AG04450 (cell line): Measurements from ENCODE around the gene SSTR3. TPM values are rescaled to one million over a fixed set of nuclear protein-coding genes. Genes with fewer than 3 reads are reported as not detected.

Experiments used
- CTCF ChIA-PET: fragments of 300-600, 350-600 bp; formaldehyde crosslinking; extraction: SDS; loops from one replicate; lab custom pipeline; 2022; ENCODE audit warnings: antibody characterized with exemption, inconsistent platforms; lab: Charles Lee
- POLR2A ChIA-PET: fragments of 350-600 bp; formaldehyde crosslinking; extraction: SDS; loops from one replicate; lab custom pipeline; 2021; ENCODE audit warnings: antibody characterized with exemption, inconsistent platforms; lab: Yijun Ruan, JAX
- DNase-seq: peaks from one replicate; pipeline ENCODE4 v3.0.0-alpha.2; 2011; ENCODE audit warnings: low read depth, low spot score
- H3K27ac ChIP-seq: one replicate; pipeline ENCODE4 v1.5.1; 2012; ENCODE audit warnings: low read depth, low read length, control low read depth
- H3K27me3 ChIP-seq: one replicate; pipeline ENCODE4 v1.6.0; 2012; ENCODE audit warnings: low read length; ENCODE audit not compliant: control insufficient read depth, insufficient read depth
- H3K4me3 ChIP-seq: 2 replicates; pipeline ENCODE4 v1.5.1; 2011; ENCODE audit warnings: mild to moderate bottlenecking, low read depth, low read length, control low read depth
- H3K9me3 ChIP-seq: 2 replicates; pipeline ENCODE4 v1.5.1; 2012; ENCODE audit warnings: low read length; ENCODE audit not compliant: control insufficient read depth, insufficient read depth
- polyA plus RNA-seq: library from polyadenylated mRNA; depleted of rRNA; stranded (reverse); fragments of >200 nt; gene quantifications from 2 replicates; pipeline ENCODE4 v1.2.3, GENCODE V29; 2011
- TF ChIP-seq, protein P1 (sequence below): IDR thresholded peaks from 2 replicates; pipeline ENCODE4 v1.5.1; 2011; ENCODE audit warnings: low read depth, low read length, control low read depth, inconsistent platforms

The SSTR3 gene
- polyA plus RNA-seq, 1 experiment: 0.06 TPM

DNA sequence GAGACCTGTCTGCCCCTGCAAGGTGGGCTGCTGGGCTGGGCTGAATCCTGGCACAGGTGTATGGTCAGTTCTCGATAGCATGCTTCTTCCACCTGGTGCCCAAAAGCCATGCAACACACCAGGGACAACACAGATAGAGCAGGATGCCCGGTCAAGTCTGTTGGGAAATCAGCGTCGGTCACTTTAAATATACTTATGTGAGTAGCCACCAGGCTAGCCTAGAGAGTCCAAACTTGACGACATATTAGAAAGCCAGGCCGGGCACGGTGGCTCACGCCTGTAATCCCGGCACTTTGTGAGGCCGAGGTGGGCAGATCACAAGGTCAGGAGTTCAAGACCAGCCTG, 33.2 kb downstream of the SSTR3 start:
- POLR2A ChIA-PET: no interaction called here

DNA sequence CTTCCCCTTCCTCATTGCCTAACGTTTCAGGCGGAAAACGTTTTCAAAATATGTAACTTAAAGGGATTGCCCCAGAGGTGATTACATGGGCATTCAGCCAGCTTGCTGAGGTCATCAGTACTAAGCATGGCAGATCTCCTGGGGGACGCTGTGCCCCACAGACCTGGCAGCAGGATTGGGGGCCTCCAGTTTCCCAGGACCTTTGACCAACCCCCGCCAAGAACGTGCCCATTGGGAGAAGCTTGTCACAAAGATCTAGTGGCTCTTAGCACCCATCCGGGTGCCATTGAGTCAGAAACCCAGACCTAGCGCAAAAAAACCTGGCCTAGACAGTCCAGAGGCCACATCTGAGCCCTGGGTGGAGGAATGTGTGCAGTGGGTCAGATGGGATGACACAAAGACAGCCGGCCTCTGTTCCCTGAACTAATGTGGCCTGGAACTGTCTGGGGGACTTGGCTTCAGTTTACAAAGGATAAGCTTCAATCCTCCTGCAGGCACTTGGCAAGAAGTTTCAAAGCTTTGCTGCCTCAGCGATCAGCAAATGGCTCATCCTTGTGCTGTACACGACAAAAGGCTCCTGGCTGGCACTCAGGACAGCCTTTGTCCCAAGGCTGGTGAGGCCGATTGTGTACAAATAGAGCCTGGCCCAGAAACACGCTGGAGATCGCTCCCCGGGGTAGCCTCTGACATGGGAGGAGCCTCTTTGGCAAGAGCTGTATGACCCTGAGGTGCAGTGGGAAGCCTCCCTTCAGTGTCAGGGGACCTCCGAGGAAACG, 33.7 kb downstream of the SSTR3 start:
- TF ChIP-seq, protein P1, sequence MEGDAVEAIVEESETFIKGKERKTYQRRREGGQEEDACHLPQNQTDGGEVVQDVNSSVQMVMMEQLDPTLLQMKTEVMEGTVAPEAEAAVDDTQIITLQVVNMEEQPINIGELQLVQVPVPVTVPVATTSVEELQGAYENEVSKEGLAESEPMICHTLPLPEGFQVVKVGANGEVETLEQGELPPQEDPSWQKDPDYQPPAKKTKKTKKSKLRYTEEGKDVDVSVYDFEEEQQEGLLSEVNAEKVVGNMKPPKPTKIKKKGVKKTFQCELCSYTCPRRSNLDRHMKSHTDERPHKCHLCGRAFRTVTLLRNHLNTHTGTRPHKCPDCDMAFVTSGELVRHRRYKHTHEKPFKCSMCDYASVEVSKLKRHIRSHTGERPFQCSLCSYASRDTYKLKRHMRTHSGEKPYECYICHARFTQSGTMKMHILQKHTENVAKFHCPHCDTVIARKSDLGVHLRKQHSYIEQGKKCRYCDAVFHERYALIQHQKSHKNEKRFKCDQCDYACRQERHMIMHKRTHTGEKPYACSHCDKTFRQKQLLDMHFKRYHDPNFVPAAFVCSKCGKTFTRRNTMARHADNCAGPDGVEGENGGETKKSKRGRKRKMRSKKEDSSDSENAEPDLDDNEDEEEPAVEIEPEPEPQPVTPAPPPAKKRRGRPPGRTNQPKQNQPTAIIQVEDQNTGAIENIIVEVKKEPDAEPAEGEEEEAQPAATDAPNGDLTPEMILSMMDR: no peak
- POLR2A ChIA-PET: no interaction called here

More for the DNA sequence above, 33.2 kb downstream of the SSTR3 start:
- Histone ChIP-seq H3K27ac (no peak overlapping the region), H3K4me3 (no peak overlapping the region), H3K9me3 (no peaks in the 10 kb centered on the region), H3K27me3 (peaks cover 9% of the 10 kb centered on the region)
- TF ChIP-seq, protein P1: no peak
- DNase-seq: no peak
- CTCF ChIA-PET: interaction anchor here (2.5 kb wide), 1 partner anchor 20 kb away, joined by 8 read pairs; no protein-coding TSS in a partner anchor

DNA sequence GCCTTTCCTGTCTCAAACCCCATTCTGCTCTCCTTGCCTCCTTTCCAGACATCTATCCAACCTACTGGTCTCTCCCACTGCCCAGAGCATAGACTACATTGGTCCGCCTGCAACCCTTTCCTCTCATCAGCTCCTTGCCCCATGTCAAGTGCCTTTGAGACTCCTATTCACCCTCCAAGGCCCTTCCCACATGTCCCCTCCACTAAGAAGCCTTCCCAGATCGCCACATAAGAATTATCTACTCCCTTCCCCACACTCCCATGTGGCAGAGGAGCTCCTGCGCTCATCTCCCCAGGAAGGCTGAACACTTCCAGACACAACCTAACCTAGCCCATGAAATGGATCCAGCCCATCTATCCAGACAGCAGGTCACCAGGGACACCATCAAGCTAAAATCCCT, 34.5 kb downstream of the SSTR3 start:
- Histone ChIP-seq H3K27me3 (peaks cover 15% of the 10 kb centered on the region), H3K9me3 (no peaks in the 10 kb centered on the region), H3K27ac (no peak overlapping the region), H3K4me3 (no peak overlapping the region)
- POLR2A ChIA-PET: no interaction called here
- TF ChIP-seq, protein P1: no peak
- no peak for DNase-seq
- CTCF ChIA-PET: interaction anchor here (1.8 to 2.5 kb wide), 2 partner anchors 20 to 21 kb away, joined by 4 to 8 read pairs; no protein-coding TSS in a partner anchor

More for the DNA sequence above, 33.7 kb downstream of the SSTR3 start:
- Histone ChIP-seq H3K27ac (no peak overlapping the region), H3K9me3 (no peaks in the 10 kb centered on the region), H3K4me3 (no peak overlapping the region), H3K27me3 (peaks cover 13% of the 10 kb centered on the region)
- CTCF ChIA-PET: interaction anchor here (0.6 to 2.5 kb wide), 3 partner anchors 19 to 23 kb away, joined by 4 to 10 read pairs (median 8); no protein-coding TSS in a partner anchor
- no peak for DNase-seq

DNA sequence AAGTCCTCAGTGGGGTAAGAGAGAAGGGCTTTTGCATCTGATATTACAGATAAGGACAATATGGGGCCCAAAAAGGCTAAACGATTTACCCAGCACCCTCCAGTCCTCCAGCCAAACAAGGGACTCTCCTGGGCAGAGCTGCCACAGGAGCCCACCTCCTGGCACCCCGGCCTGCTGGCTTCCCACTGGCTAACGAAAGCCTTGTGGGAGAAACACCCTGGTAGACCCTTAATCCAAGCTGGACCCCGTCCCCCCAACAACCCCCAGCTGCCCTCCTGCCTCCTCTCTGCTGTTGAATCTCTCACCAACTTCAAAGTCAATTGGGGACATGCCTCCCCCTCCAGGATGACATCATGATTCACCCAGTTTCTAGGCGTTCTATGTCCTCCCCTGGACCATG, 35.1 kb downstream of the SSTR3 start:
- TF ChIP-seq, protein P1: no peak
- POLR2A ChIA-PET: no interaction called here
- CTCF ChIA-PET: interaction anchor here (1.8 to 2.5 kb wide), 2 partner anchors 20 to 22 kb away, joined by 4 to 8 read pairs; no protein-coding TSS in a partner anchor
- Histone ChIP-seq H3K4me3 (no peak overlapping the region), H3K27ac (no peak overlapping the region), H3K27me3 (peaks cover 15% of the 10 kb centered on the region), H3K9me3 (no peaks in the 10 kb centered on the region)
- no peak for DNase-seq

DNA sequence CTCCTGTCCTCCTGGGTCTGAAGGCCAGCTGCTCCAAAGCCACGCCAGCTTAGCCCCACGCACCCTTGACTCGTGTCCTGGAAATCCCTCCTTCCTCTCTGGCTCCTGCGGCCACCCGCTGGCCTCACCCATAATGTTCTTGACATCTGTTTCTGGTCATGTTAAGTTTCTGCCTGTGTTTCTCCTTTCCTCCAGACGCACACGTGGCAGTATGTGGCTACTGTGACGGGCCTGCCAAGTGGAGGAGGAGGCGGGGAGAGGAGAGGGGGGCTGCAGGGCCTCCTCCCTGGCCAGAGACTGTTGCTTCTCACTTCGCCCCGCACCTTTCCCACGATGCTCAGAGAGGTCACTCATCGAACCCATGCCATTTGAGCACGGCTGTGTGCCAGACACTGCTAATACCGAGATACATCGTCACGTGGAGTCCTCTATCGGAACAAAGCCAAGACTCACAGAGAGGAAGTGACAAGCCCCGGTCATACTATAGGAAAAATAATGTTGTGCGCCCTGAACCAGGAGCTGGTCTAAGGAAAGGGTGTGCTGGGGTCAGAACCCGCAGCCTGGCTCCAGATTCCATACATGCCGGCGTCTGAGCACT, 35.7 kb downstream of the SSTR3 start:
- Histone ChIP-seq H3K4me3 (no peak overlapping the region), H3K9me3 (no peaks in the 10 kb centered on the region), H3K27ac (peak overlapping the region; percentile 31), H3K27me3 (peaks cover 15% of the 10 kb centered on the region)
- no peak for DNase-seq
- TF ChIP-seq, protein P1: no peak
- ChIA-PET CTCF (interaction anchor here (1.3 to 1.8 kb wide), 2 partner anchors 10 to 21 kb away, joined by 4 read pairs; no protein-coding TSS in a partner anchor), POLR2A (no interaction called here)
